HL-60 (cell line): Measurements from ENCODE around the gene DPH6.

ENCODE experiments used
- DNase-seq, 2 experiments: peaks; one replicate each; pipeline ENCODE4 v3.0.0-alpha.2; 2010 to 2020; ENCODE audit warnings: low read depth in 1 of 2, low spot score in 1 of 2
- H3K27ac ChIP-seq: fragments of 250-450 bp; sonication (Bioruptor Pico); replicated peaks from 2 replicates; pipeline ENCODE4 v1.5.1; 2020; ENCODE audit warnings: mild to moderate bottlenecking, moderate library complexity
- H3K27me3 ChIP-seq: fragments of 250-450 bp; sonication (Bioruptor Pico); 2 replicates; pipeline ENCODE4 v1.5.1; 2021; ENCODE audit warnings: mild to moderate bottlenecking, moderate library complexity; ENCODE audit not compliant: insufficient read depth, poor library complexity, severe bottlenecking
- H3K4me3 ChIP-seq: replicated peaks from 2 replicates; pipeline ENCODE4 v1.5.1; 2011; ENCODE audit warnings: mild to moderate bottlenecking, control low read depth, low read length; ENCODE audit not compliant: insufficient read depth
- CTCF ChIP-seq: IDR thresholded peaks from one replicate; pipeline ENCODE4 v1.5.1; 2011; ENCODE audit warnings: low read length, control low read depth, inconsistent platforms; ENCODE audit not compliant: insufficient read depth
- GABPA ChIP-seq: IDR thresholded peaks from 2 replicates; pipeline ENCODE4 v1.6.1; 2012; ENCODE audit warnings: low read depth
- POLR2AphosphoS5 ChIP-seq: IDR thresholded peaks from 2 replicates; pipeline ENCODE4 v1.6.1; 2012; ENCODE audit warnings: low read depth
- SPI1 ChIP-seq: IDR thresholded peaks from 2 replicates; pipeline ENCODE4 v1.6.1; 2012; ENCODE audit warnings: low read depth, mild to moderate bottlenecking, borderline replicate concordance
- TF ChIP-seq, protein P1 (sequence below): IDR thresholded peaks from 2 replicates; pipeline ENCODE4 v1.6.1; 2012; ENCODE audit warnings: low read depth; ENCODE audit not compliant: insufficient replicate concordance

Gene DPH6

DNA sequence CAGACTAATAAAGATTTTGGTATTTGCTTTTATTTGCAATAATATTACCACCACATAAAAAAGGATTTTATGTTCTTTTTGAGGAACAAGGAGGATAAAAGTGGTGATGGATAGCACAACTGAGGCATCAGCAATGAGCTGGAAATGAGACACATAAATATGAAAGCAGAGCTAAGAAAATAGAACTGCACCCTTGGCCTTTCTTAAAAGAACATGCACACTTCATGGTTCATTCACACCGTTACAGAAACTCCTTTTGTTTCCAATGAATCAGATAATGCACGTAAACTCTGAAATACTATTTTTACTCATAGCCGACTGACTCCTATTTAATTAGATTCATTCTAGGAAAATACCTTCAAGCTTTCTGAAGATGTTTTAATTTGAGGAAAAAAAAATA lies 19.9 kb upstream of the DPH6 start:
- Histone ChIP-seq H3K4me3 (no peak overlapping the region), H3K27me3 (no peaks in the 10 kb centered on the region), H3K27ac (no peak overlapping the region)
- no peak for DNase-seq
- TF ChIP-seq SPI1 = no peak
- no peak for TF ChIP-seq POLR2AphosphoS5
- TF ChIP-seq GABPA = no peak
- TF ChIP-seq, protein P1, sequence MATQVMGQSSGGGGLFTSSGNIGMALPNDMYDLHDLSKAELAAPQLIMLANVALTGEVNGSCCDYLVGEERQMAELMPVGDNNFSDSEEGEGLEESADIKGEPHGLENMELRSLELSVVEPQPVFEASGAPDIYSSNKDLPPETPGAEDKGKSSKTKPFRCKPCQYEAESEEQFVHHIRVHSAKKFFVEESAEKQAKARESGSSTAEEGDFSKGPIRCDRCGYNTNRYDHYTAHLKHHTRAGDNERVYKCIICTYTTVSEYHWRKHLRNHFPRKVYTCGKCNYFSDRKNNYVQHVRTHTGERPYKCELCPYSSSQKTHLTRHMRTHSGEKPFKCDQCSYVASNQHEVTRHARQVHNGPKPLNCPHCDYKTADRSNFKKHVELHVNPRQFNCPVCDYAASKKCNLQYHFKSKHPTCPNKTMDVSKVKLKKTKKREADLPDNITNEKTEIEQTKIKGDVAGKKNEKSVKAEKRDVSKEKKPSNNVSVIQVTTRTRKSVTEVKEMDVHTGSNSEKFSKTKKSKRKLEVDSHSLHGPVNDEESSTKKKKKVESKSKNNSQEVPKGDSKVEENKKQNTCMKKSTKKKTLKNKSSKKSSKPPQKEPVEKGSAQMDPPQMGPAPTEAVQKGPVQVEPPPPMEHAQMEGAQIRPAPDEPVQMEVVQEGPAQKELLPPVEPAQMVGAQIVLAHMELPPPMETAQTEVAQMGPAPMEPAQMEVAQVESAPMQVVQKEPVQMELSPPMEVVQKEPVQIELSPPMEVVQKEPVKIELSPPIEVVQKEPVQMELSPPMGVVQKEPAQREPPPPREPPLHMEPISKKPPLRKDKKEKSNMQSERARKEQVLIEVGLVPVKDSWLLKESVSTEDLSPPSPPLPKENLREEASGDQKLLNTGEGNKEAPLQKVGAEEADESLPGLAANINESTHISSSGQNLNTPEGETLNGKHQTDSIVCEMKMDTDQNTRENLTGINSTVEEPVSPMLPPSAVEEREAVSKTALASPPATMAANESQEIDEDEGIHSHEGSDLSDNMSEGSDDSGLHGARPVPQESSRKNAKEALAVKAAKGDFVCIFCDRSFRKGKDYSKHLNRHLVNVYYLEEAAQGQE = no peak
- no peak for TF ChIP-seq CTCF

DNA sequence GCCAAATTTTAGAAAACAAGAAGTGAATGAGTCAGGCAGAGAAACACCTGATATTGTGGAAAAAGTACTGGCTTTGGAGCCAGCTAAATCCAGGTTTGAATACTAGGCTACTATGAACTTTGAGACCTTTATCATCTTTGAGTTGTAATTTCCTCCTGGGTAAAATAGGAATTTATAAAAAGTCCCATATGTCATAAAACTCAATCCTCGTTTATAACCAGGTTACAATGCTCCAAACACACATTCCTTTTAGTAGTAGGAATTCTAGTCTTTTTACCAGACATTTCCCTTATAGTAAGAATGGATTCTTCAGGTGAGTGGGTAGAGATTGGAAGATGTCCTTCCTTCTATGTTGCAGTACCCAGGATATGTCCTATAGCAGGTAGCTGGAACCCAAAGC lies 16.7 kb upstream of the DPH6 start:
- H3K27me3 ChIP-seq = no peaks in the 10 kb centered on the region
- no peak for TF ChIP-seq GABPA
- no peak for TF ChIP-seq CTCF
- TF ChIP-seq, protein P1 = no peak
- no peak for TF ChIP-seq POLR2AphosphoS5
- TF ChIP-seq SPI1 = no peak
- DNase-seq = no peak
- H3K27ac ChIP-seq = no peak overlapping the region
- H3K4me3 ChIP-seq = no peak overlapping the region

DNA sequence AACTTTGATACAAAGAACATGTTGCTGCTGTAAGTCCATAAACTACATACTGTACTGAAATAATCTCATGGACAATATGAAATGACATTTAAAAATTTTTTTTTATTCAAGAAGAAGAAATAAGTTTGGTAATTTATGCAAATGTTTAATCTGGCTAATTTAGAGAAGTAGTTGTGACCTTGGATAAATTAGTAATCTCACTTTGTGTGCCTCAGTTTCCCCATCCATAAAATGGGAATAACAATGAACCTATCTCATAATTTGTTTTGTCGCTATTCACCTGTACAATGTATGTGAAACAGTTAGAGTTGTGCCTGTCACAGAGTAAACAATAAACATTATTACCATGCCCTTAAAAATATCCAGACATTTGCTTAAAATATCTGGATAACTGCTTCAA lies 15.3 kb upstream of the DPH6 start:
- Histone ChIP-seq H3K27ac (no peak overlapping the region), H3K27me3 (no peaks in the 10 kb centered on the region), H3K4me3 (no peak overlapping the region)
- TF ChIP-seq POLR2AphosphoS5 = no peak
- TF ChIP-seq SPI1 = no peak
- TF ChIP-seq, protein P1 = no peak
- TF ChIP-seq CTCF = no peak
- TF ChIP-seq GABPA = no peak
- DNase-seq = no peak
